Fibroblast of upper back skin (primary cell): ENCODE data around the gene GPRC5B.

Source experiments
- DNase-seq: peaks from one replicate; pipeline ENCODE4 v3.0.0-alpha.2; 2013

The GPRC5B gene

DNA sequence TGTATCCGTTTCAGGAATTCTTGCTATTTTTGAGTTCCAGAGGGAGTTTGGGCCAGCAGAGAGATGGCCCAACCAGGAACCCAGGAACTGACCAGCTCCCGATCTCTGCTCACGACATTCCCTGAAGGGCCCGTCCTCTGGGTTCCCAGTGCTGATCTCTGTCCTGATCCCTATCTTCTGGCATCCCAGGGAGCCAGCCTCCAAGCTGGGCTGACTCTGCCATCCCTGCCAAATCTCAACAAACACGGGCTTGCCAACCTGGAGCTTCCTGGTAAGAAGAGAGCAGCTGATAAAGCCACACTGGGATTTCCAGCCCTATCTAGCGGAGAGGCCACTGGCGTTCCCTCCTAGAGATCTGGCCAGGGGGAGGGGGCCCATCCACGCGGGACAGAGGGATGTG lies 16.2 kb downstream of the GPRC5B start:
- DNase-seq: no peak

DNA sequence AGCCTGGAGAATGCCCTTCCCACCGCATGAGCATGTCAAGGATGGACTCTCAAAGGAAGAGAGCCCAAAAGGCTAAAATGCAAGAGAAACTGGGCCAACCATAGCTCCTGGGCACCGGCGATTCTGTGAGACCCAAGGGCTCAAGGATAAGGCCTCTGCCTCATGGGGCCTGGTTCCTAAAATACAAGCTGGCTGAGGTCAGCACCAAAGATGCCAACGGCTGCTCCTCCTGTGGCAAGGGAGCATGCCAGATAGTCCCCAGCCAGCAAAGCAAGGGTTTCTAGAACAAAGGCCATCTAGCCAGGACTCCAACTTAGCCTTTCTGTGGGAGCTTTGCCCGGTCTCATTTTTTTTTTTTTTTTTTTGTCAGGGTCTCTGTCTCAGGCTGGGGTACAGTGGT lies 20.1 kb downstream of the GPRC5B start:
- no peak for DNase-seq

DNA sequence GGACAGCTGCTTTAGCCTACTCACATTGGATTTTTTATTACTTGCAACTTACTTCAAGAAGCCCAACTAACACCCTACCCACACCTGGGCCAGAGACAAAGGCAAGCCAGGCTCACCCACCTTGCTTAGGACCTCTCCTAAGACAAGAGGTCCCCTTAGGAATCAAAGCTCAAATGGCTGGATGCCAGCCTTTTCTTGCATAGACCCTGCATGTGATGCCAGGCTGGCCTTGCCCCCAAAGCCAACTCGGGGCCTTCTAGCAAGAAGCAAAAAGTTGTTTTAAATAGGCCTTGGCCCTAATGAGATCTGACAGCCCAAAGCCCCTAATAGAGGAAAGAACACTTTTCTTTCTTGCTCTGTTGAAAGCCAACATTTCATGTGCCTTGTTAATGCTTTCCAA lies 20.7 kb downstream of the GPRC5B start:
- DNase-seq: no peak

DNA sequence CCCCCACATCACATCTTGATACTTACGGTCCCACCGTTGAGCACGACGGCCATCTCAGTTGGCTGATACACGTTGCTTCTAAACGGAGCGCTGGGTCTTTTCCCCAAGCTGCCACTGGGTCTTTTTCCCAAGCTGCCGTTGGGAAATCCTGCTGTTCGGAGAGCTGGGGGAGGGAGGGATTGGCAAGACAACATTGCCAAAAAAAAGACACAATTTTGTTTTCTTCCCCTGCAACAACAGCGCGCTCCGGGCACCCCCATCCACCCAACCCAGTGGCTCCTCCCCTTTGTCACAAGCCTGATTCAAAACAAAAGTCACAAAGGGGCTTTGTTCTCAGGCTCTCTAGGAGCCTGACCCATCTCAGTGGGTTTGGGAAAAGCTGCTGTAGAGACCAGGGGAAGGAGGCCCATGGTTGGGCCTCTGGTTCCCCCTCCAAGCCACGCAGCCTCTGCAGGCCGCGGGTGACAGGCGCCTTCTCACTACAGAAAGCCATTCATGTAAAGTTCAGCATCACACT lies 22.8 kb downstream of the GPRC5B start:
- no peak for DNase-seq

DNA sequence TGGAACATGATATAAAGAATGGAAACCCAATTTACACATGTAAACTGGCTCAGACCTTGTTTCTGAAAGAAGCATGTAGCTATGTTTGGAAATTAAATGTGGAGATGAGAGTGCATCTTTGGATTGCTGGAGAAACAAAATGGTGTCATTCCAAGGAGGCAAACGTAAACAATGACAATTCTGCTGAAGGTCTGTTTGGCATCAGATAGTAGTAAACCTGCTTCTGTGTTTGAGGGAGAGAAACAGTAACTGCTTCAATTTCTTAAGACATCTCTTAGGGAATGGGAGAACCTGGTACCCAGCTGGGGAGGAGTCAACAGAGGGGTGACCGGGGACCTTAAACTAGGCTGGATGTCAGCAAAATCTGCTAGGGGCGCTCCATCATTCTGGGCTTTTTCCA lies 23.5 kb downstream of the GPRC5B start:
- no peak for DNase-seq

DNA sequence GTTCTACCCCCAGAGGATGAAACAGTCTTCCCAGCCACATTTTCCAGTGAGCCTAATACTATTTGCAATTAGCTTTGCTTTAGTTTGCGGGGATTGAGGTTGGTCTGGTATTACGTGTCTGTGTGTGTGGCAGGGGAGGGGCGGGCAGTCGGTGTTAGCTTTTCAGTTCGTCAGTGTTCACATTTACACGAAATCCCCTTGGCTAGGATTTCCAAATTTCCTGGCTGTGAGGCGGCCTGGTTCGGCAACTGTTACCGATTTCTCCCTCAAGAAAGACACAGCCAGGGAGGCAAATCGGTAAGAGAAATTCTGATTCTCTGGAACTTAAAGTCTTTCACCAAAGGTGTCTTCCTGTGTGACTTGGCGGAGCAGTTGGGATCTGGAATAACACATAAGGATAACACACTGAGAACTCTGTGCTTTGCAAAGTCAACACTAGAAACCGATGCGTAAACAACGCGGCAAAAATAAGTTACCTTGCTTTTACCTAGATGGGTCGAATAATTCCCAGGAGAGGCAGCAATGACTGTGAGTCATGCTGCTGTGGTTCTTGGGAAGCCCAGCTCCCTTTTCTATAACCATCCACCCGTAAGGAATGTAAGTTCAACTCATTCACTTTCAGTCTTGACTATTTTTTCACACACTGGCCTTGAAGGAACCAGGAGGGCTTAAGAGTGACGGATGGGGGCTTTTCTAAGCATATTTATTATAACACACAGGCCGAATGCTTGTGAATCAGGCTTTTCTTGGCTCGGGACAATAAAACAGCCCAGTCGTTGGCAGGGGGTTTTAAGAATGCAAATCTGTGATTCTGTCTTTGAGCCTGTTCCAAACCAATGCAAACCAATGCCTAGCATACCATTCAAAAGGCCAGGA lies 24.2 kb downstream of the GPRC5B start:
- DNase-seq: peak; percentile 84

DNA sequence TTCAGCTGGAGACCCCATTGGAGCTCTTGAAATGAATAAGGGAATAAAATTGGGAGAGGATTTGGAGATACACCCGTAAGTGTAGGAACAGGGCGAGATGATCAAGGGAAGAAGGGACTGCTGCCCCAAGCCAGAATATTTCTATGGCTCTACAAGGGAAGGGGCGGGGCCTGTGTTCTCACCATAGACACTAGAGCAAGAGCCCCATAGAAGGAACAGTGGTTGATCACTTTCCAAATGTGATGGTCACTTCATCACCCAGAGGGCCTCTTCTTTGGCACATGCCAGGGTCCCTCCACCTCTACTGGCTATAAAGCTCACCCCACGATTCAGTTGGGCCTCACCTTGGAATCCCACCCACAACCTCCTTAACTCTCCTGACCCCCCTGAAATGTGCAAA lies 25.0 kb downstream of the GPRC5B start:
- no peak for DNase-seq

DNA sequence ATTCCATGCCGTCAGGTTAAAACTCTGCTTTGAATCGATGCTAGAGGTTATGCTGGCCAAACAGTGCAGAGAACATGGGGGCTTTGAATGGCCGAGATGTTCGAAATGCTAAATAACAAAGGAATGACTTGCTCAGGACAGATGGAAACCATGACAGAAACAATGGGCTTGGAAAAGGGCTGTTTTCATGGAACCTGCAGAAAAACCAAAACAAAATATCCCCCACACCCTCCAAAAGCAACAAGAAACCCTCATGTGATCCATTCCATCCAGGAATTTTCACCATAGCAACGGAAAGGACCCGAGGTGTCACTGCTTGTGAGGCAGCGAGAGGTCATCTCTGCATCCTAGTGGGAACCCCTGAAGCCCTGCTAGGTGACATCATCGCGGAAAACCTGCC lies 25.5 kb downstream of the GPRC5B start:
- no peak for DNase-seq

DNA sequence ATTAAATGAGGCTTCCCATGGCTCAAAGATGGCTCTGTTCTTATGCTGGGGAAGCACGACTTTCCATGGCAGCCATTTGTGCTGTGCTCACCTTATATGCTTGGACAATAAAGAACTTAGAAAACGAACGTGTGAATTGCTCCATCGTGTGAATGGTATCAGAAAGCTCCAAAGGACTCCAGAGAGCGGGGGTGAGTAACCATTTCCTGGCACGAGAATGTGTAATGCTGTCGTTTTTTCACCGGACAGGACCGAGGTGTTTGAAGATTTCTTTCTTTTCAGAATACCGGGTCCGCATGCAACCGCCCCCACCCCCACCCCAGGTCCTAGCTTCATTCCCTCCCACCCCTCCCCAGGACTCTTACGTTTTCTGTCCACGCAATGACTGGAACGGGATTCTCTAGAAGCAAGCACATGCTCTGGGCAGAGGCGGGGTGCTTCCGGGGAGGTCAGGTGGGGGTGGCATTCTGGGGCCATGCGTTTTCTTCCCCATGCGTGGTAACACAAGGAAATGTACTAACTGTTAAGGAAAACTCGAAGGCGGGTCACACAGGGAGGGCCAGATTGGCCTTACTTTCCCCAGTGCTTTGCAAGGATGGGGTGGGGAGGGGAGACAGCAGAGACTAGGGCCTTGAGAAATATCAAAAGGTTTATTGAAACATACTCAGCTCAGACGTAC lies 26.2 kb downstream of the GPRC5B start:
- DNase-seq: no peak

DNA sequence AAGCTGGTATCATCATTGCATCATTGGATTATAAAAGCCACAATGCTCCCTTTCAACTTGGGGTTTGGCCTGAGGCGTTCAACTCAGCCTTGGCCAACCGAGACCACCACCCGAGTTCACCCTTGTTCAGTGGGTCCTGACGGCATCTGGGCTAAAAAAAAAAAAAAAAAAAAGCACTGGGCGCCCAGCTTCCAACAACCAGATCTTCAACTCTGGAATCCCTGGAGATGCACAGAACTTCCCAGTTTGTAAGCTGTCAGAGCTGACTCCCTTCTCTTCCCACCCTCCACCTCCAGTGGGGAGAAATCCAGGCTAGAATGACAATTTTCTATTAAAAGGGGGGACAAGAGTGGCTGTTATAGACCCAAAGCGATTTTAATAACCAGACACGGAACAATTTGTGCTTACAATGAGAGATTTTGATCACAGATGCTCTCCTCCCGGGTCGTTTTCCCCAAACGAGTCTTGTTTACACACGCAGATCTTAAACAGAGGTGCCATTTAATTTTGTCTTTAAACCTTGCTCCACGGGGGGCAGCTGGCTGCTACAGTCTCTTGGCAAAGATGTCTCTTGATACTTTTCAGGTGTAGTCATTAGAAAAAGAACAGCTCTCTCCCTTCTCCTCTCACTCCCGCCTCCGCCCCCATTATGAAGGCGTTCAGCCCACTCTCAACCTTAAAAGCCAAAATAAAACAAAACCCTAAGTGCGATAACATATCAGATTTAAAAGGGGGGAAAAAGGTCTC lies 26.9 kb downstream of the GPRC5B start:
- no peak for DNase-seq

DNA sequence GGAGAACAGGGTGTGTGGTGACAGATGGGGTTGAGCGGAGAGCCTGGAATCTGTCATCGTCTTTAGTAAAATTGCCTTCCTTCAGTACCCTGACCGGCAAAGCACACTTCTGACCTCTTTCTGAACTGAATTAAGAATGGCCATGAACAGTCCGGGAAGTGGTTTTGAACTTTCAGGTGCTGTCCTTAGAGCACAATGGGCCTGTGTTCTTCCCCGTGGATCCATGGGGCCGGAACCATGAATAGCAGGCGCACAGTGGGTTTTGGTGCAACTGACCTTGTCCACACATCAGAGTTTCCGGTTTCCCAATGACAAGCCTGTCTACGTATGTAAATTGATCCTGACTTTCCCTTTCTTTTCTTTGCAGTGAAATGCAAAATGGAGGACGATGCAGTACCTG lies 28.5 kb downstream of the GPRC5B start:
- DNase-seq: no peak

DNA sequence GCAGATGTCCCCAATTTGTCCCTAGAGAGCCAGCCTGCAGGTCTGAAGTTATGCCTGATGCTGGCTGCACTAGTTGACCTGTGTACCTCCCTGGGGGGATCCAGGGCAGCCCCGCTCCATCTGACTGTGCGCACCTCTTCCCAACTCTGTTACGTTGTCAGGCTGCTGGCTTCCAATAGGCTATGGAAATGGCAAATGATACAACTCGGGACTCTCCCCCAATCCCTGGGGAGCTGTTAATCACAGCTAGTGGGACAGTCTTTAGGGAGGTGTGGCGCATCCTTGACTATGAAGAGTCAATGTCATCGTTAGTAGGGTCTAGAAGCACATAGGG lies 30.1 kb downstream of the GPRC5B start:
- no peak for DNase-seq

DNA sequence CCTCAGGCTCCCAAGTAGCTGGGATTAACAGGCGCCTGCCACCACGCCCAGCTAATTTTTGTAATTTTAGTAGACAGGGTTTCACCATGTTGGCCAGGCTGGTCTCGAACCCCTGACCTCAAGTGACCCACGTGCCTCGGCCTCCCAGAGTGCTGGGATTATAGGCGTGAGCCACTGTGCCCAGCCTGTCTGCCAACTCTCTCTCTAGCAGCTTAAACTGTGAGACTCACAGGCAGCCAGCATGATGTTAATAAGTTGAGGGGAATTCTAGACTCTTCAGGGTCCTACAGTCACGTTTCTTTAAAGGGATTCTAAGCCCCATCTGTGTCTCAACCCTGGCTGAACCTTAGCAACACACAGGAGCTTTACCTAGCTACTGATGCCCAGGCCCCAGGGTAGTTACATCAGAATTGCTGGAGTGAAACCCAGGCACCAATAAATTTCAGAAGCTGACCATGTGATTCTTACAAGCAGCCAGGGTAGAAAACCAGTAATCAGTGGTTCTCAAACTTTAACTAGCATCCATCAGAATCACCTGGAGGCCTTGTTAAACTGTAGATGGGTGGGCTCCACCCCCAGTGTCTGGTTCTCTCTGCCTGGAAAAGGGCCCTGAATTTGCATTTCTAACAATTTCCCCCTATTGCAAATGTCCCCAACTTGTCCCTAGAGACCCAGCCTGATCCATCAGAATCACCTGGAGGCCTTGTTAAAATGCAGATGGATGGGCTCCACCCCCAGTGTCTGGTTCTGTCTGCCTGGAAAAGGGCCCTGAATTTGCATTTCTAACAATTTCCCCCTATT lies 30.7 kb downstream of the GPRC5B start:
- no peak for DNase-seq

DNA sequence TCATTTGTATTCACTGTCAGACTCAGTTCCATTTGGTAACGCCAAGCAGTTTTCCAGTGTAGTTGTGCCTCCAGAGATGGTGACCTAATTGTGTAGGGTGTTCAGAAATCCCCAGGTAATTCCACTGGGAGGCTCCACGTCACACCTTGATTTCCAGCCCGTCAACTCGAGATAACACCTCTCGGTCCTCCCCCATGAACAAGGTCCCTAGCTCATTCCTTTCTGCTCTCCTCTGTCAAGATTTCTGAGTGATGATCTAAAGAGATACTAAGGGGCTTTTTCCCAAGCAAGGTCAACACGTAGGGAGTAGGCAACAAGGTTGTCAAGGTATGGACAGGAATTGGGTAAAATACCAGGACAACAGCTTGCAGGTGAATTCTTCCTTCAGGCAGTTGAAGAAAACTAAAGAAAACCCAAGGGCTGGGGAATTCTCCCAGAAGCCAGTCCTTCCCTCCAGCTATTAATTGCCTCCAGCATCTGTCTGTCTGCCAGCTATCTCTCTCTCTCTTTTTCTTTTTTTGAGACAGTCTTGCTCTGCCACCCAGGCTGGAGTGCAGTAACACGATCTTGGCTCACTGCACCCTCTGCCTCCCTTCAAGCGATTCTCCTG lies 31.4 kb downstream of the GPRC5B start:
- no peak for DNase-seq

DNA sequence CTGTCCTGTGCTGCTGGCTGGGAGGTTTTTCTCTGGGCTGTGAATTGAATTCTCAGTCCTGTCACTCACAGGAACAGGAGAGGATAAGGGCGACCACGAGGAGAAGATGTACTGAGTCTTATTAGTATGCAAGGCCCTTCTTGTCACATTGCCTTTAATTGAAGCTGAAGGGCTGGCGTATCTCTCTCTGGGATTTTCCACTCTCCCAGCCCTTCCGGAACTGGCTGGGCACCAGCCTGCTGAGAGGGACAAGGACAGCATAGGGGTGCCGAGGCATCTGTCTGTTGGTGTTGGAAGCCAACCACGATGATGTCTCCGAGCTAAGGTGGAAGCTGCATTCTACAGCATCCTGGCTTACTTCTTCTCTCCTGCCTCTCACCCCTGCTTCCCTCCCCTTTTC lies 33.2 kb downstream of the GPRC5B start:
- no peak for DNase-seq

DNA sequence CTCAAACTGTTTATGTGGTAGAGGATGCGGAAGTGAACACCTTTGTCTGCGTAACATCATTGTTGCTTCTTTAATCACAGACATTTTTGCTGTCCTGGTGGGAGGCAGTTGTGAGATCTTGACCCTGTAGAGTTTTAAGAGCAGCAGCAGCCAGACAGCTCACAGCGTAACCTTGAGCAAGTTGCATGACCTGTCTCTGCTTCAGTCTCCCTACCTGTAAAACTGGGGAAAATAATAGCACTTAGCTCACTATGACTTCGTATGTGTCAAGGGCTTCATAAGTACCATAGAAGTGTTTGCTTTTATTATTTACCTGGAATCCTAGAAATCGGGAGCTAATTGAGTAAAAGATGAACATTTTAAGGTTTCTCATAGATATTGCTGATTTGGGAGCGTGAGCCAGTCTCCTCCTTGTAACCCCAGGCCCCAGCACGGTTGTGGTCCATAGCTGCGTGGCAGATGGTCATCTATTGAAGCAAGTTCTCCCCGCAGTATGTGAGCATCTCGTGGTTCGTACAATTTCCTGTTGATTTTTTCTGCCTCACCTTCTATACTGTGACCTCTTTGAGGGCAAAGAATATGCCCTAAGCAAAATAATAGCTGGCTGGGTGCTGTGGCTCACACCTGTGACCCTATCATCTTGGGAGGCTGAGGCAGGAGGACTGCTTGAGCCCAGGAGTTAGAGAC lies 34.4 kb downstream of the GPRC5B start:
- DNase-seq: no peak

DNA sequence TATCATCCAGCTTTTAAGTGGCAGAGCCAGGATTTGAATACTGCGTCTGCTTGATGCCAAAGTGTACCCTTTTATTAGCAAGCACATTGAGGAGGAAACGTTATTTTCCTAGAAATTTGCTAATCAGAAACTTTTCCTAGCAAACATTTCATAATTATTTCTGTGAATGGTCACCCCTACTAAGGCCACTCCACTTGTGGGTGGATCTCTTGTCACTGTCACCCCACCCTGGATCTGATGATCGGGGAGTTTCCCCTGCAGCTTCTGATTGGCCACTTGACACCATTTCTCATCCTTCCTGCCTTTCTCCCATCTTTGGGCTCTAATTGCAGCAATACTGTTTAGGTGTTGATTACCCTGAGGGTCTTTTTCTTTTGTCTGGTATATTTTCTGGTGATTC lies 35.9 kb downstream of the GPRC5B start:
- no peak for DNase-seq

DNA sequence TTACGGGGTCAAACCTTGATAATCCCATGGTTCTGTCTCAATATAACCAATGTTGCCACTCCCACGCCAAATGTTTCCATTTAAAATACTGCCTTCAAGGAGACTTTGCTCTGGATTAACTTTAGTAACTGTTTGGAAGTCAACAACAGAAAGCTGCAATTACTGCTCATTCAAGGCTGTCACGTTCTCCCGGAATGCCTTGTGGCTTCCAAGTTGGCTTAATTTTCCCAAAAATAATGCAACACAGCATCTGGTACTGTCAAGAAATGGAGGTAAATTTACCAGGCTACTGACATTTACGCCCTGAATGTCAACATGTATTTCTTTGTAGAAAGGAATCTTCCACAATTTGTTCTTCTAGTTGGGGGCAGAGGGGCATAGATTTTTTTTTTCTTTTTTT lies 38.2 kb downstream of the GPRC5B start:
- no peak for DNase-seq

DNA sequence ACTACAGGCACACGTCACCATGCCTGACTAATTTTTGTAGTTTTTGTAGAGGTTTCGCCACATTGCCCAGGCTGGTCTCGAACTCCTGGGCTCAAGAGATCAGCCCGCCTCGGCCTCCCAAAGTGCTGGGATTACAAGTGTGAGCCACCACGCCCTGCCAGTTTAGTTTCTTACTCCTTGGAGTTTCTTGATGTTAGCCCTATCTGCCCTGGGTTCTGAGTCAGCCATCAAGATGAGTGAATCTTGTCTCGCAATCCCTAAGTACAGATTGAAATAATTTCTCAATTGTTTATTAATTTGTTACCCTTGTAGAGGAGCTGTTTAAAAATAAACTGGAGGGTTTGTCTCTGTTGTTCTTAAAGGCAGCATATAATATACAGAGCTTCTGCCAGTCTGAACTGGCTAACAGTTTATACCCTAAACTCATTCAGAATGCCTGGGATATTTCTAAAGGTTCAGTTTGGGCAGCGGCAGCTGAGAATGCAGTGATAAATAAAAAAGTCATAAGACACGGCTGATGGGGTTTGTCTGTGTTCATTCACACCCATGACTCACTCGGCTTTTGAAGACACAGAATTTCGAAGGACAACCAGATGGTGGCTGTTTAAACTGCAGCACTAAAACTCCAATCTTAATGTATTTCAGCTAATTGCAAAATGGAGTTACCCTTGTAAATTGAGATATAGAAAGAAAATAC lies 39.6 kb downstream of the GPRC5B start:
- DNase-seq: peak; percentile 76

DNA sequence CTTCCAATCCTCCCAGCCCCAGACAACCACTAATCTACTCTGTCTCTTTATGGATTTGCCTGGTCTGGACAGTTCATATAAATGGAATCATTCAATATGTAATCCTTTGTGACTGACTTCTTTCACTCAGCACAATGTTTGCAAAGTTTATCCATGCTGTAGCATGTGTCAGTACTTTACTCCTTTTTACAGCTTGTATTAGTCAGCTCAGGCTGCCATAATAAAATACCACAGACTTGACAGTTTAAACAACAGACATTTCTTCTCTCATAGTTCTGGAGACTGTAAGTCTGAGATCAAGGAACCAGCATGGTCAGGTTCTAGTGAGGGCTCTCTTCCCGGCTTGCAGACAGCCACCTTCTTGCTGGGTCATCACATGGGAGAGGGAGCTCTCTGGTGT lies 41.3 kb downstream of the GPRC5B start:
- DNase-seq: peak; percentile 4
